Colonic mucosa (tissue), 4 donors: ENCODE data around the gene C1orf198. TPM values are rescaled to one million over a fixed set of nuclear protein-coding genes. Genes with fewer than 3 reads are reported as not detected.

ENCODE experiments used
- DNase-seq: peaks from one replicate; pipeline ENCODE4 v3.0.0-alpha.2; 2020
- H3K27ac ChIP-seq: fragments of 200-600 bp; one replicate; pipeline ENCODE4 v1.8.0; 2021
- H3K27me3 ChIP-seq: fragments of 200-600 bp; one replicate; pipeline ENCODE4 v1.8.0; 2021
- H3K36me3 ChIP-seq: fragments of 200-600 bp; one replicate; pipeline ENCODE4 v1.8.0; 2021
- H3K4me1 ChIP-seq: fragments of 200-600 bp; one replicate; pipeline ENCODE4 v1.8.0; 2021; ENCODE audit warnings: mild to moderate bottlenecking
- H3K4me3 ChIP-seq: fragments of 200-600 bp; one replicate; pipeline ENCODE4 v1.8.0; 2021
- H3K9ac ChIP-seq, 2 donors: one replicate each; pipeline ENCODE4 v1.7.0; 2013; ENCODE audit warnings: control low read depth in 2 of 2, low read depth in 2 of 2, low read length in 2 of 2
- H3K9me3 ChIP-seq: fragments of 200-600 bp; one replicate; pipeline ENCODE4 v1.8.0; 2021
- CTCF ChIP-seq: fragments of 200-600 bp; IDR thresholded peaks from one replicate; pipeline ENCODE4 v1.8.0; 2022; ENCODE audit warnings: antibody characterized with exemption, mild to moderate bottlenecking
- intact Hi-C: fragments of 100-400 bp; cut with DNase I; formaldehyde crosslinking; loops from one replicate; pipeline ENCODE4 v1.14.1; 2022
- total RNA-seq, 2 donors: library from RNA; stranded (reverse); fragmentation: NEBNext Ultra II Directional in 1 of 2; extraction: Animal tissue kit (Norgen Biotek cat#: 25700) in 1 of 2; gene quantifications; one replicate each; pipeline ENCODE4 v1.2.1, GENCODE V29; 2021
- donor health status: healthy.
- donor health status: DM: no; HTN: no; CAD: no.
- donor health status: DM: no; HTN: no; CAD: no.

The C1orf198 gene
- total RNA-seq, 2 donors from 2014 or later, result 19.1 to 24.6 TPM

- intact Hi-C loops, result no loop called here
- TF ChIP-seq CTCF, result no peak
Measured at GRCh38 chr1:230808281-230808872, 59.9 kb downstream of the C1orf198 start.

GRCh38 chr1:230807561-230808280 is 60.6 kb downstream of the C1orf198 start:
- Histone ChIP-seq H3K9ac (no peak overlapping the region), H3K9me3 (no peaks in the 10 kb centered on the region), H3K4me3 (no peak overlapping the region), H3K27ac (no peak overlapping the region), H3K36me3 (no peaks in the 10 kb centered on the region), H3K4me1 (no peaks in the 10 kb centered on the region), H3K27me3 (no peaks in the 10 kb centered on the region)
- no peak for DNase-seq
- no peak for TF ChIP-seq CTCF
- intact Hi-C loops, result no loop called here

More at GRCh38 chr1:230808281-230808872, 59.9 kb downstream of the C1orf198 start:
- no peak overlapping the region for H3K27ac ChIP-seq
- H3K4me3 ChIP-seq, result no peak overlapping the region
- no peak overlapping the region for H3K9ac ChIP-seq
- no peaks in the 10 kb centered on the region for H3K36me3 ChIP-seq
- no peaks in the 10 kb centered on the region for H3K27me3 ChIP-seq
- H3K9me3 ChIP-seq, result no peaks in the 10 kb centered on the region
- no peak for DNase-seq
- H3K4me1 ChIP-seq, result no peaks in the 10 kb centered on the region

- no peaks in the 10 kb centered on the region for H3K4me1 ChIP-seq
- H3K4me3 ChIP-seq, result no peak overlapping the region
- no peak for DNase-seq
- H3K27ac ChIP-seq, result no peak overlapping the region
- intact Hi-C loops, result no loop called here
- TF ChIP-seq CTCF, result no peak
- H3K9me3 ChIP-seq, result no peaks in the 10 kb centered on the region
- H3K36me3 ChIP-seq, result no peaks in the 10 kb centered on the region
- H3K9ac ChIP-seq, result no peak overlapping the region
- H3K27me3 ChIP-seq, result no peaks in the 10 kb centered on the region
Measured at GRCh38 chr1:230807029-230807428, 61.3 kb downstream of the C1orf198 start.

GRCh38 chr1:230806552-230806951 is 61.8 kb downstream of the C1orf198 start:
- no peak overlapping the region for H3K27ac ChIP-seq
- no peaks in the 10 kb centered on the region for H3K4me1 ChIP-seq
- H3K36me3 ChIP-seq, result no peaks in the 10 kb centered on the region
- H3K9ac ChIP-seq, result no peak overlapping the region
- no peaks in the 10 kb centered on the region for H3K27me3 ChIP-seq
- no peaks in the 10 kb centered on the region for H3K9me3 ChIP-seq
- no peak for TF ChIP-seq CTCF
- intact Hi-C loops, result no loop called here
- H3K4me3 ChIP-seq, result no peak overlapping the region
- no peak for DNase-seq

- H3K27ac ChIP-seq, result no peak overlapping the region
- H3K4me3 ChIP-seq, result no peak overlapping the region
- no peak for TF ChIP-seq CTCF
- no peaks in the 10 kb centered on the region for H3K9me3 ChIP-seq
- H3K27me3 ChIP-seq, result no peaks in the 10 kb centered on the region
- H3K4me1 ChIP-seq, result no peaks in the 10 kb centered on the region
- H3K36me3 ChIP-seq, result no peaks in the 10 kb centered on the region
- intact Hi-C loops, result no loop called here
- no peak for DNase-seq
- H3K9ac ChIP-seq, result no peak overlapping the region
Measured at GRCh38 chr1:230804396-230804795, 63.9 kb downstream of the C1orf198 start.
